ENCODE data around the gene AR. TPM values are rescaled to one million over a fixed set of nuclear protein-coding genes. Genes with fewer than 3 reads are reported as not detected.
A peak's percentile ranks its signal among the peaks of the same experiment; 100 is the strongest.

The AR gene
- total RNA-seq, 1 experiment from 2014 or later = not detected

DNA sequence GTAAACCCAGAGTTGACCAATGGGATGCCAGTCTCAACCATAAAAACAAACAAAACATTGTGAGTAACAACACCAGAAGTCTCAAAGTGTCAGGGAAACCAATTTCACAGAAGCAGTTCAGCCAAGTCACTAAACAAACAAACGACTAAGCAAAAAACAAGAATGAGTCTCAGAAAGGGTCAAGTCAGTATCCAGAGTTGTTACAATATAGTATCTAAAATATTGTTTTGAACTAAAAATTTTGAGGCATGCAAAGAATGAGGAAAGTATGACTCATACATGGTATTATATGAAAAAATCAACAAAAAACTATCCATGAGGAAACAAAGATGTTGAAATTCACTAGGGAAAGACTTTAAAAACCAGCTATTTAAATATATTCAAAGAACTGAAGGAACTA lies 70.6 kb downstream of the AR start:
- H3K79me2 ChIP-seq (ENCODE audit: low read length) = no peaks in the 10 kb centered on the region
- H3K4me2 ChIP-seq (ENCODE audit: low read length) = no peak overlapping the region
- no peak for ATAC-seq
- no peaks in the 10 kb centered on the region for H3F3A ChIP-seq (ENCODE audit: low read length, unreplicated experiment)
- ChIA-PET POLR2A (ENCODE audit: unreplicated experiment) (no interaction called here), CTCF (no interaction called here)
- BruUV-seq (replicated peaks) = no TSS peak
- TF ChIP-seq EZH2 (IDR thresholded peaks at IDR 0.05; ENCODE audit: low read length, unreplicated experiment) = no peak
- TF ChIP-seq EZH2phosphoT487 (IDR thresholded peaks at IDR 0.05; ENCODE audit: borderline replicate concordance, low read length) = no peak
- TF ChIP-seq, protein P1, sequence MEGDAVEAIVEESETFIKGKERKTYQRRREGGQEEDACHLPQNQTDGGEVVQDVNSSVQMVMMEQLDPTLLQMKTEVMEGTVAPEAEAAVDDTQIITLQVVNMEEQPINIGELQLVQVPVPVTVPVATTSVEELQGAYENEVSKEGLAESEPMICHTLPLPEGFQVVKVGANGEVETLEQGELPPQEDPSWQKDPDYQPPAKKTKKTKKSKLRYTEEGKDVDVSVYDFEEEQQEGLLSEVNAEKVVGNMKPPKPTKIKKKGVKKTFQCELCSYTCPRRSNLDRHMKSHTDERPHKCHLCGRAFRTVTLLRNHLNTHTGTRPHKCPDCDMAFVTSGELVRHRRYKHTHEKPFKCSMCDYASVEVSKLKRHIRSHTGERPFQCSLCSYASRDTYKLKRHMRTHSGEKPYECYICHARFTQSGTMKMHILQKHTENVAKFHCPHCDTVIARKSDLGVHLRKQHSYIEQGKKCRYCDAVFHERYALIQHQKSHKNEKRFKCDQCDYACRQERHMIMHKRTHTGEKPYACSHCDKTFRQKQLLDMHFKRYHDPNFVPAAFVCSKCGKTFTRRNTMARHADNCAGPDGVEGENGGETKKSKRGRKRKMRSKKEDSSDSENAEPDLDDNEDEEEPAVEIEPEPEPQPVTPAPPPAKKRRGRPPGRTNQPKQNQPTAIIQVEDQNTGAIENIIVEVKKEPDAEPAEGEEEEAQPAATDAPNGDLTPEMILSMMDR (conservative IDR thresholded peaks at IDR 0.05; ENCODE audit: low read depth, low read length) = no peak
- no peak overlapping the region for H2AFZ ChIP-seq (ENCODE audit: low read length)
- no peak overlapping the region for H3K27ac ChIP-seq (ENCODE audit: low read length)
- intact Hi-C loops (cut with micrococcal nuclease) = no loop called here
- no peaks in the 10 kb centered on the region for H3K36me3 ChIP-seq (ENCODE audit: low read depth, low read length)
- H3K4me3 ChIP-seq (ENCODE audit: low read length) = no peak overlapping the region
- peak; percentile 1 for DNase-seq
- H3K4me1 ChIP-seq (ENCODE audit: insufficient read depth, low read length) = no peaks in the 10 kb centered on the region
- H3K27me3 ChIP-seq (ENCODE audit: low read length) = no peaks in the 10 kb centered on the region
- no peak overlapping the region for H3K9ac ChIP-seq (ENCODE audit: low read length)
- no peaks in the 10 kb centered on the region for H3K9me2 ChIP-seq (replicated peaks; ENCODE audit: low read length)
- H4K20me1 ChIP-seq (ENCODE audit: low read length) = no peaks in the 10 kb centered on the region
- H3K9me3 ChIP-seq (ENCODE audit: low read length) = no peaks in the 10 kb centered on the region

DNA sequence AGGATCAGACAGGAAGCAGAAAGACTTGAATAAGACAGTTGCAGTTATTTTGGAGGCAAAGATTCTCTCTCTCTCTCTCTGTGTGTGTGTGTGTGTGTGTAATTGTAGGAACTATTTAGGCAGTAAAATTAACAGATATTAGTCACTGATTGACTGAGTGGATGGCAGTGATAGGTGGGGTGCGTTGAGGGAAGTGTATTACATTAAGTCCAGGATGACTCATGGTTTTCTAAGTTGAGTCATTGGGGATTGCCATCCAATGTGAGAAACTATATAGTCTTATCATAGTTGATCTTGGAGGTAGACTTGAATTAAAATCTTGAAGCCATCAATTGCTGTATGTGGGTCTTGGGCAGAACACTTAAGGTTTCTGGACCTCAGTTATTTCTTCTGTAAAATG lies 75.4 kb downstream of the AR start:
- Histone ChIP-seq H3F3A (ENCODE audit: low read length, unreplicated experiment) (no peaks in the 10 kb centered on the region), H3K79me2 (ENCODE audit: low read length) (no peaks in the 10 kb centered on the region), H3K27me3 (ENCODE audit: low read length) (no peaks in the 10 kb centered on the region), H4K20me1 (ENCODE audit: low read length) (no peaks in the 10 kb centered on the region), H3K4me1 (ENCODE audit: insufficient read depth, low read length) (no peaks in the 10 kb centered on the region), H3K4me3 (ENCODE audit: low read length) (no peak overlapping the region), H3K9me2 (replicated peaks; ENCODE audit: low read length) (no peaks in the 10 kb centered on the region), H3K27ac (ENCODE audit: low read length) (no peak overlapping the region), H3K9me3 (ENCODE audit: low read length) (no peaks in the 10 kb centered on the region), H3K9ac (ENCODE audit: low read length) (no peak overlapping the region), H2AFZ (ENCODE audit: low read length) (no peak overlapping the region), H3K4me2 (ENCODE audit: low read length) (no peak overlapping the region), H3K36me3 (ENCODE audit: low read depth, low read length) (no peaks in the 10 kb centered on the region)
- DNase-seq (no peak), ATAC-seq (no peak)
- TF ChIP-seq EZH2 (IDR thresholded peaks at IDR 0.05; ENCODE audit: low read length, unreplicated experiment) = no peak
- TF ChIP-seq EZH2phosphoT487 (IDR thresholded peaks at IDR 0.05; ENCODE audit: borderline replicate concordance, low read length) = no peak
- TF ChIP-seq, protein P1 (conservative IDR thresholded peaks at IDR 0.05; ENCODE audit: low read depth, low read length) = no peak
- BruUV-seq (replicated peaks) = no TSS peak
- ChIA-PET POLR2A (ENCODE audit: unreplicated experiment) (no interaction called here), CTCF (no interaction called here)
- intact Hi-C loops (cut with micrococcal nuclease) = no loop called here

DNA sequence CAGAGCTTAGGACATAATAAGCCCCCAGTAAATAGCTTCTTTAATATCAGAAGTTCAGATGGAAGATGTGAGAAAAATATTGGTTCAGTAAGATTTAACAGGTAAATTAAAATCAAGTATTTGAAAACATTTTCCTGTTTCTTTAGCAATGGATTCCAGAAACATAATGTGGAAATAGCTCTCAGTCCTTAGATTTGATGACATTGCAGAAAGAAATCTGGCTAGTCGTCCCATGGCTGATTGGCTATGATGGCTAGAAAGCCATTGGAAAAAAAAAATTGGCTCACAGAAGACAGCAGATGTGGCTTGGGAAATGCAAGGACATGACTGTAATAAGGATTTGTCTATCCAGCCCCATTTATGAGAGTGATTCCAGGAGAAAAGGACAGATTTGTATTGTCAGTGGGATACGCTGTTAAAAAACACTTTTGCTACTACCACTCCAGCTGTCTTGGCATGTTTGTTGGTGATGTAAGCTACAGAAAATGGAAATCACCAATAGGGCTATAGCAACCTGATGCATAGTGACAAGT lies 78.3 kb downstream of the AR start:
- Histone ChIP-seq H3K9me2 (replicated peaks; ENCODE audit: low read length) (no peaks in the 10 kb centered on the region), H3K36me3 (ENCODE audit: low read depth, low read length) (no peaks in the 10 kb centered on the region), H3K79me2 (ENCODE audit: low read length) (no peaks in the 10 kb centered on the region), H3K4me1 (ENCODE audit: insufficient read depth, low read length) (no peaks in the 10 kb centered on the region), H3K4me2 (ENCODE audit: low read length) (no peak overlapping the region), H3K27ac (ENCODE audit: low read length) (no peak overlapping the region), H3K4me3 (ENCODE audit: low read length) (no peak overlapping the region), H2AFZ (ENCODE audit: low read length) (no peak overlapping the region), H4K20me1 (ENCODE audit: low read length) (no peaks in the 10 kb centered on the region), H3F3A (ENCODE audit: low read length, unreplicated experiment) (no peaks in the 10 kb centered on the region), H3K9me3 (ENCODE audit: low read length) (no peaks in the 10 kb centered on the region), H3K9ac (ENCODE audit: low read length) (no peak overlapping the region), H3K27me3 (ENCODE audit: low read length) (no peaks in the 10 kb centered on the region)
- no peak for ATAC-seq
- POLR2A ChIA-PET (ENCODE audit: unreplicated experiment) = no interaction called here
- no peak for DNase-seq
- no TSS peak for BruUV-seq (replicated peaks)
- CTCF ChIA-PET = no interaction called here
- TF ChIP-seq, protein P1 (conservative IDR thresholded peaks at IDR 0.05; ENCODE audit: low read depth, low read length) = no peak
- TF ChIP-seq EZH2phosphoT487 (IDR thresholded peaks at IDR 0.05; ENCODE audit: borderline replicate concordance, low read length) (no peak), EZH2 (IDR thresholded peaks at IDR 0.05; ENCODE audit: low read length, unreplicated experiment) (no peak)
- intact Hi-C loops (cut with micrococcal nuclease) = no loop called here
